GM23338 (cell line): ENCODE results near the gene TMEM63A. TPM values are rescaled to one million over a fixed set of nuclear protein-coding genes. Genes with fewer than 3 reads are reported as not detected.

Experiments
- ATAC-seq: fragments of 200-7000 bp; cut with Tn5 transposase; 3 replicates; pipeline ENCODE4 v1.9.1; 2020
- DNase-seq: peaks from one replicate; pipeline ENCODE4 v3.0.0-alpha.2; 2015; ENCODE audit warnings: low spot score
- H2AFZ ChIP-seq: fragments of 200-600 bp; sonication (generic); 2 replicates; pipeline ENCODE4 v1.8.0; 2016; ENCODE audit warnings: antibody characterized with exemption, mild to moderate bottlenecking, moderate library complexity
- H3F3A ChIP-seq: fragments of 200-600 bp; sonication (generic); replicated peaks from 2 replicates; pipeline ENCODE4 v1.8.0; 2017; ENCODE audit warnings: antibody characterized with exemption, mixed run types, low read depth
- H3K27ac ChIP-seq: fragments of 200-600 bp; sonication (generic); 2 replicates; pipeline ENCODE4 v1.6.1; 2016; ENCODE audit warnings: low read depth
- H3K27me3 ChIP-seq: fragments of 200-600 bp; sonication (generic); 2 replicates; pipeline ENCODE4 v1.8.0; 2016; ENCODE audit warnings: mild to moderate bottlenecking, mixed run types, moderate library complexity; ENCODE audit not compliant: insufficient read depth
- H3K36me3 ChIP-seq: fragments of 200-600 bp; sonication (generic); 2 replicates; pipeline ENCODE4 v1.8.0; 2016; ENCODE audit warnings: mild to moderate bottlenecking; ENCODE audit not compliant: insufficient read depth
- H3K4me1 ChIP-seq: fragments of 200-600 bp; sonication (generic); 2 replicates; pipeline ENCODE4 v1.8.0; 2016; ENCODE audit warnings: mild to moderate bottlenecking, moderate library complexity; ENCODE audit not compliant: insufficient read depth
- H3K4me2 ChIP-seq: fragments of 200-600 bp; sonication (generic); 2 replicates; pipeline ENCODE4 v1.7.1; 2017; ENCODE audit warnings: mixed run types
- H3K4me3 ChIP-seq: fragments of 200-600 bp; sonication (generic); 2 replicates; pipeline ENCODE4 v1.6.1; 2016; ENCODE audit warnings: mixed run types
- H3K79me2 ChIP-seq: fragments of 200-600 bp; sonication (generic); replicated peaks from 2 replicates; pipeline ENCODE4 v1.8.0; 2017; ENCODE audit warnings: mild to moderate bottlenecking; ENCODE audit not compliant: insufficient read depth
- H3K9me2 ChIP-seq: fragments of 200-600 bp; sonication (generic); 2 replicates; pipeline ENCODE4 v1.8.0; 2017; ENCODE audit not compliant: insufficient read depth
- H4K20me1 ChIP-seq: fragments of 200-600 bp; sonication (generic); replicated peaks from 2 replicates; pipeline ENCODE4 v1.8.0; 2017; ENCODE audit warnings: mild to moderate bottlenecking; ENCODE audit not compliant: insufficient read depth
- H3K27ac Mint-ChIP-seq: 2 replicates; pipeline ENCODE4 v1.8.0; 2020; ENCODE audit warnings: inconsistent platforms, mild to moderate bottlenecking, moderate library complexity, mixed read lengths
- H3K27me3 Mint-ChIP-seq: 3 replicates; pipeline ENCODE4 v1.8.0; 2022; ENCODE audit warnings: low read depth, mild to moderate bottlenecking, moderate library complexity, mixed read lengths, inconsistent platforms; ENCODE audit not compliant: insufficient read depth, poor library complexity
- H3K36me3 Mint-ChIP-seq: 3 replicates; pipeline ENCODE4 v1.8.0; 2021; ENCODE audit warnings: low read depth, mild to moderate bottlenecking, inconsistent platforms, moderate library complexity, mixed read lengths
- H3K4me1 Mint-ChIP-seq: 3 replicates; pipeline ENCODE4 v1.8.0; 2020; ENCODE audit warnings: mild to moderate bottlenecking, inconsistent platforms, mixed read lengths
- H3K4me3 Mint-ChIP-seq: 3 replicates; pipeline ENCODE4 v1.8.0; 2021; ENCODE audit warnings: moderate library complexity, mild to moderate bottlenecking, inconsistent platforms, mixed read lengths
- H3K9me3 Mint-ChIP-seq: 3 replicates; pipeline ENCODE4 v1.8.0; 2020; ENCODE audit warnings: moderate library complexity, mild to moderate bottlenecking, inconsistent platforms, mixed read lengths
- CREB1 ChIP-seq: fragments of 250-450 bp; sonication (Bioruptor Pico); IDR thresholded peaks from 2 replicates; pipeline ENCODE4 v1.5.0; 2020; ENCODE audit warnings: low read depth, mild to moderate bottlenecking, moderate library complexity
- CTCF ChIP-seq, 2 experiments: fragments of 200-600 bp in 1 of 2; sonication (generic) in 1 of 2; conservative IDR thresholded peaks; 2 replicates each; pipeline versions ENCODE4 v1.5.1 to v1.6.1; 2016 to 2017; ENCODE audit warnings: antibody characterized with exemption in 2 of 2, low read depth in 2 of 2, mild to moderate bottlenecking in 2 of 2, moderate library complexity in 1 of 2
- ETS1 ChIP-seq: IDR thresholded peaks from 2 replicates; pipeline ENCODE4 v1.6.1; 2016; ENCODE audit warnings: antibody characterized with exemption
- EZH2 ChIP-seq: fragments of 200-600 bp; sonication (generic); IDR thresholded peaks from one replicate; pipeline ENCODE4 v1.8.0; 2017; ENCODE audit warnings: antibody characterized with exemption, mild to moderate bottlenecking, low read depth; ENCODE audit not compliant: unreplicated experiment
- EZH2phosphoT487 ChIP-seq: fragments of 200-600 bp; sonication (generic); IDR thresholded peaks from one replicate; pipeline ENCODE4 v1.8.1; 2018; ENCODE audit warnings: antibody characterized with exemption; ENCODE audit not compliant: unreplicated experiment
- JUNB ChIP-seq: IDR thresholded peaks from one replicate; pipeline ENCODE4 v1.6.1; 2016; ENCODE audit warnings: antibody characterized with exemption; ENCODE audit not compliant: unreplicated experiment
- NANOG ChIP-seq: IDR thresholded peaks from 2 replicates; pipeline ENCODE4 v1.6.1; 2016; ENCODE audit warnings: antibody characterized with exemption, borderline replicate concordance
- POLR2AphosphoS5 ChIP-seq: IDR thresholded peaks from 2 replicates; pipeline ENCODE4 v1.6.1; 2016; ENCODE audit warnings: antibody characterized with exemption, low read depth
- REST ChIP-seq: IDR thresholded peaks from one replicate; pipeline ENCODE4 v1.6.1; 2018; ENCODE audit warnings: antibody characterized with exemption; ENCODE audit not compliant: unreplicated experiment
- STAT1 ChIP-seq: IDR thresholded peaks from one replicate; pipeline ENCODE4 v1.6.1; 2016; ENCODE audit warnings: antibody characterized with exemption; ENCODE audit not compliant: unreplicated experiment
- ZNF114 ChIP-seq: fragments of 250-450 bp; sonication (Bioruptor Pico); IDR thresholded peaks from 2 replicates; pipeline ENCODE4 v1.5.0; 2020; ENCODE audit warnings: mild to moderate bottlenecking, moderate library complexity
- ZNF331 ChIP-seq: fragments of 250-450 bp; sonication (Bioruptor Pico); IDR thresholded peaks from 2 replicates; pipeline ENCODE4 v1.5.0; 2020; ENCODE audit warnings: low read depth, mild to moderate bottlenecking, moderate library complexity
- ZNF462 ChIP-seq: fragments of 250-450 bp; sonication (Bioruptor Pico); IDR thresholded peaks from 2 replicates; pipeline ENCODE4 v1.5.0; 2020; ENCODE audit warnings: mild to moderate bottlenecking, moderate library complexity
- polyA plus RNA-seq: library from polyadenylated mRNA; unstranded; fragments of >200 nt; fragmentation: Nextera tagmentation; extraction: Ambion mirVana; gene quantifications from 2 replicates; pipeline ENCODE4 v1.2.1, GENCODE V29; 2016
- total RNA-seq: library from RNA; depleted of rRNA; stranded (reverse); fragments of >200 nt; shearing (Covaris generic); gene quantifications from 2 replicates; pipeline ENCODE4 v1.2.3, GENCODE V29; 2014

TMEM63A gene
- total and polyA plus RNA-seq, 2 experiments from 2014 or later: 31.7 to 76.9 TPM

GRCh38 chr1:225879521-225880221 is 2.5 kb downstream of the TMEM63A start:
- H3K27me3 Mint-ChIP-seq: peaks cover 31% of the 10 kb centered on the region
- DNase-seq (no peak), ATAC-seq (no peak)
- TF ChIP-seq EZH2phosphoT487: no peak
- no peak for TF ChIP-seq ZNF114 (CRISPR knock-in tag)
- TF ChIP-seq EZH2: no peak
- no peak for TF ChIP-seq ZNF462
- TF ChIP-seq STAT1: no peak
- TF ChIP-seq POLR2AphosphoS5: no peak
- no peak for TF ChIP-seq CTCF (conservative IDR thresholded peaks at IDR 0.05; ENCODE audit: low read depth in 2 of 2)
- TF ChIP-seq CREB1 (CRISPR knock-in tag): no peak
- TF ChIP-seq ZNF331 (CRISPR knock-in tag): no peak
- TF ChIP-seq REST: no peak
- TF ChIP-seq ETS1: no peak
- no peak for TF ChIP-seq NANOG
- no peak for TF ChIP-seq JUNB
- no peaks in the 10 kb centered on the region for H3K9me3 Mint-ChIP-seq
- no peak overlapping the region for H2AFZ ChIP-seq
- peak overlapping the region; percentile 84; the same call in 2 of the 3 replicates for H3K4me3 Mint-ChIP-seq
- no peaks in the 10 kb centered on the region for H3K27me3 ChIP-seq
- H3K4me3 ChIP-seq: peak overlapping the region; percentile 94; the same call in 1 of the 2 replicates
- H3K4me1 Mint-ChIP-seq: peaks cover 48% of the 10 kb centered on the region
- H3F3A ChIP-seq: 0 out of 2 replicates have a peak, but pooled peaks cover 8% of the 10 kb centered on the region
- no peaks in the 10 kb centered on the region for H3K9me2 ChIP-seq
- peaks cover 30% of the 10 kb centered on the region for H3K36me3 Mint-ChIP-seq
- H3K4me2 ChIP-seq: peak overlapping the region; percentile 96; the same call in 1 of the 2 replicates
- peaks cover 16% of the 10 kb centered on the region for H4K20me1 ChIP-seq
- H3K27ac ChIP-seq: no peak overlapping the region
- no peak overlapping the region for H3K27ac Mint-ChIP-seq
- H3K4me1 ChIP-seq: peaks cover 31% of the 10 kb centered on the region
- peaks cover 65% of the 10 kb centered on the region for H3K79me2 ChIP-seq
- peaks cover 15% of the 10 kb centered on the region; the same call in 1 of the 2 replicates for H3K36me3 ChIP-seq
